ENCODE data around the gene JPH2.

Gene JPH2

GRCh38 chr20:44141873-44142272 lies 45.1 kb downstream of the JPH2 start:
- H3K27ac ChIP-seq: no peak overlapping the region
- no peak for TF ChIP-seq ZFX (IDR thresholded peaks at IDR 0.05; ENCODE audit: borderline replicate concordance)
- no peak for TF ChIP-seq CTCF (IDR thresholded peaks at IDR 0.05)

- no peak overlapping the region for H3K27ac ChIP-seq
- no peak for TF ChIP-seq CTCF (IDR thresholded peaks at IDR 0.05)
- no peak for TF ChIP-seq ZFX (IDR thresholded peaks at IDR 0.05; ENCODE audit: borderline replicate concordance)
These were observed 48.1 kb downstream of the JPH2 start for GRCh38 chr20:44138867-44139266.

- TF ChIP-seq CTCF (IDR thresholded peaks at IDR 0.05) (no peak), ZFX (IDR thresholded peaks at IDR 0.05; ENCODE audit: borderline replicate concordance) (no peak)
- H3K27ac ChIP-seq: no peak overlapping the region
These were observed 49.7 kb downstream of the JPH2 start for GRCh38 chr20:44137266-44137801.

- no peak for TF ChIP-seq ZFX (IDR thresholded peaks at IDR 0.05; ENCODE audit: borderline replicate concordance)
- no peak for TF ChIP-seq CTCF (IDR thresholded peaks at IDR 0.05)
- H3K27ac ChIP-seq: no peak overlapping the region
These were observed 50.3 kb downstream of the JPH2 start for GRCh38 chr20:44136579-44137265.

GRCh38 chr20:44135417-44136204 lies 51.4 kb downstream of the JPH2 start:
- H3K27ac ChIP-seq: no peak overlapping the region
- TF ChIP-seq ZFX (IDR thresholded peaks at IDR 0.05; ENCODE audit: borderline replicate concordance) (no peak), CTCF (IDR thresholded peaks at IDR 0.05) (no peak)

GRCh38 chr20:44135012-44135412 lies 52.0 kb downstream of the JPH2 start:
- H3K27ac ChIP-seq: no peak overlapping the region
- no peak for TF ChIP-seq CTCF (IDR thresholded peaks at IDR 0.05)
- TF ChIP-seq ZFX (IDR thresholded peaks at IDR 0.05; ENCODE audit: borderline replicate concordance): no peak

- H3K27ac ChIP-seq: no peak overlapping the region
- TF ChIP-seq CTCF (IDR thresholded peaks at IDR 0.05): no peak
- no peak for TF ChIP-seq ZFX (IDR thresholded peaks at IDR 0.05; ENCODE audit: borderline replicate concordance)
These were observed 53.6 kb downstream of the JPH2 start for GRCh38 chr20:44133424-44133823.

Data from 22Rv1 (cell line).